ENCODE results near the gene CDC42BPA. TPM values are rescaled to one million over a fixed set of nuclear protein-coding genes. Genes with fewer than 3 reads are reported as not detected.

CDC42BPA gene
- polyA plus RNA-seq, 1 donor (not counting 4 experiments of a cell fraction or from before 2014, with no cell fraction given), result 9.2 TPM

DNA sequence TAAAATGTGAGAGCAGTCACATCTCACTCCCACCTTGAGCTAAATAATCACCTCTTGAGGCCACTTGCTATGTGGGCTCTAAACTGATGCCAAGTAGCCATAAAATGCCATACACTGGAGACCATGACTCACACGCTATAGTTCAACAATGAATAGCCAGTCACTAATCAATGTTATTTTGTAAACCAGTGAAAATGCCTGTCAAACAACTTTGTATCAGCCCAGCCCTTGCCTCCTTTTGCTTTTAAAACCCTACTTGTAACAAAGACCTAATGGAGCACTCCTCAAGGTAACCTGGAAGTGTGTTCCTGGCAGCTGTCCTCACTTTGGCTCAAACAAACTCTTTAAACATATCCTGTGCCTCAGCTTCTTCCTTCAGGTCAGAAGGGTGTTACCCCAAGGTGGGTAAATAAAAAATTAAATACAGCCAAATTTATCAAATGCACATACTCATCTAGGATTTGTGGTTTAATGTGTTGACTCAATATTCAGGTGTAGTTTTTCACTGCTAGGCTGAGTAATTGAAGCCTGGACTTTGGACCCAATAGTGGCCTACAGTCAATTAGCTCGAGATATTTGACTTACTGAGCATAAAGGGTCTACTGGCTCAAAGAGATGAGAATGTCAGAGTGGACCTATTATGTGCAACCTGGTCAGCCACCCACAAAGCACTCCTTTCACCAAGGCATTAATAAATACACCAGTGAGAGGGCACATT, 223.9 kb downstream of the CDC42BPA start:
- Histone ChIP-seq H3K27me3 (ENCODE audit: control insufficient read depth, extremely low read depth, insufficient read depth, low read length) (no peaks in the 10 kb centered on the region), H4K20me1 (ENCODE audit: control insufficient read depth, extremely low read depth, insufficient read depth, low read length) (no peaks in the 10 kb centered on the region), H3K4me3 (ENCODE audit: control insufficient read depth in 2 of 3, extremely low read depth in 1 of 3, insufficient read depth in 2 of 3, low read depth in 1 of 3, low read length in 3 of 3) (no peak overlapping the region), H2AFZ (ENCODE audit: control insufficient read depth, low read length) (no peak overlapping the region), H3K9me1 (ENCODE audit: control insufficient read depth, extremely low read depth, insufficient read depth, low read length) (no peaks in the 10 kb centered on the region), H3K9me3 (ENCODE audit: control insufficient read depth, low read depth, low read length) (no peaks in the 10 kb centered on the region), H3K79me2 (ENCODE audit: control insufficient read depth, insufficient read depth, low read length) (no peaks in the 10 kb centered on the region), H3K4me1 (ENCODE audit: control insufficient read depth, extremely low read depth, insufficient read depth, low read length) (no peaks in the 10 kb centered on the region), H3K27ac (ENCODE audit: control insufficient read depth, insufficient read depth, low read length) (no peak overlapping the region), H3K4me2 (ENCODE audit: control insufficient read depth, extremely low read depth, insufficient read depth, low read depth, low read length) (no peak overlapping the region), H3K36me3 (ENCODE audit: control insufficient read depth in 2 of 2, extremely low read depth in 1 of 2, insufficient read depth in 2 of 2, low read length in 2 of 2) (no peaks in the 10 kb centered on the region), H3K9ac (ENCODE audit: control insufficient read depth, extremely low read depth, insufficient read depth, low read length) (no peak overlapping the region)
- FAIRE-seq, result peak; percentile 41
- no peak for TF ChIP-seq EZH2 (IDR thresholded peaks at IDR 0.05; ENCODE audit: low read length)
- TF ChIP-seq, protein P1, sequence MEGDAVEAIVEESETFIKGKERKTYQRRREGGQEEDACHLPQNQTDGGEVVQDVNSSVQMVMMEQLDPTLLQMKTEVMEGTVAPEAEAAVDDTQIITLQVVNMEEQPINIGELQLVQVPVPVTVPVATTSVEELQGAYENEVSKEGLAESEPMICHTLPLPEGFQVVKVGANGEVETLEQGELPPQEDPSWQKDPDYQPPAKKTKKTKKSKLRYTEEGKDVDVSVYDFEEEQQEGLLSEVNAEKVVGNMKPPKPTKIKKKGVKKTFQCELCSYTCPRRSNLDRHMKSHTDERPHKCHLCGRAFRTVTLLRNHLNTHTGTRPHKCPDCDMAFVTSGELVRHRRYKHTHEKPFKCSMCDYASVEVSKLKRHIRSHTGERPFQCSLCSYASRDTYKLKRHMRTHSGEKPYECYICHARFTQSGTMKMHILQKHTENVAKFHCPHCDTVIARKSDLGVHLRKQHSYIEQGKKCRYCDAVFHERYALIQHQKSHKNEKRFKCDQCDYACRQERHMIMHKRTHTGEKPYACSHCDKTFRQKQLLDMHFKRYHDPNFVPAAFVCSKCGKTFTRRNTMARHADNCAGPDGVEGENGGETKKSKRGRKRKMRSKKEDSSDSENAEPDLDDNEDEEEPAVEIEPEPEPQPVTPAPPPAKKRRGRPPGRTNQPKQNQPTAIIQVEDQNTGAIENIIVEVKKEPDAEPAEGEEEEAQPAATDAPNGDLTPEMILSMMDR (optimal IDR thresholded peaks at IDR 0.05 in 1 of 3, IDR thresholded peaks at IDR 0.05 in 1 of 3, conservative IDR thresholded peaks at IDR 0.05 in 1 of 3; ENCODE audit: extremely low read depth in 1 of 3, insufficient read depth in 2 of 3, low read length in 3 of 3), result no peak
- DNase-seq (ENCODE audit: low read depth, low spot score), result no peak
- dilution Hi-C loops (cut with MboI; ENCODE audit: extremely low pct_ligation_motif_present, low sequenced_read_pairs), result no loop called here

GRCh38 chr1:227093309-227093708, 225.0 kb downstream of the CDC42BPA start:
- FAIRE-seq, result no peak
- dilution Hi-C loops (cut with MboI; ENCODE audit: extremely low pct_ligation_motif_present, low sequenced_read_pairs), result no loop called here
- H3K4me2 ChIP-seq (ENCODE audit: control insufficient read depth, extremely low read depth, insufficient read depth, low read depth, low read length), result no peak overlapping the region

More at GRCh38 chr1:227093309-227093708, 225.0 kb downstream of the CDC42BPA start:
- DNase-seq (ENCODE audit: low read depth, low spot score), result no peak
- Histone ChIP-seq H3K27ac (ENCODE audit: control insufficient read depth, insufficient read depth, low read length) (no peak overlapping the region), H3K4me3 (ENCODE audit: control insufficient read depth in 2 of 3, extremely low read depth in 1 of 3, insufficient read depth in 2 of 3, low read depth in 1 of 3, low read length in 3 of 3) (no peak overlapping the region), H2AFZ (ENCODE audit: control insufficient read depth, low read length) (no peak overlapping the region), H3K9ac (ENCODE audit: control insufficient read depth, extremely low read depth, insufficient read depth, low read length) (no peak overlapping the region), H4K20me1 (ENCODE audit: control insufficient read depth, extremely low read depth, insufficient read depth, low read length) (no peaks in the 10 kb centered on the region), H3K79me2 (ENCODE audit: control insufficient read depth, insufficient read depth, low read length) (no peaks in the 10 kb centered on the region), H3K4me1 (ENCODE audit: control insufficient read depth, extremely low read depth, insufficient read depth, low read length) (no peaks in the 10 kb centered on the region), H3K36me3 (ENCODE audit: control insufficient read depth in 2 of 2, extremely low read depth in 1 of 2, insufficient read depth in 2 of 2, low read length in 2 of 2) (no peaks in the 10 kb centered on the region), H3K9me3 (ENCODE audit: control insufficient read depth, low read depth, low read length) (no peaks in the 10 kb centered on the region), H3K27me3 (ENCODE audit: control insufficient read depth, extremely low read depth, insufficient read depth, low read length) (no peaks in the 10 kb centered on the region), H3K9me1 (ENCODE audit: control insufficient read depth, extremely low read depth, insufficient read depth, low read length) (no peaks in the 10 kb centered on the region)
- TF ChIP-seq EZH2 (IDR thresholded peaks at IDR 0.05; ENCODE audit: low read length), result no peak
- TF ChIP-seq, protein P1 (optimal IDR thresholded peaks at IDR 0.05 in 1 of 3, IDR thresholded peaks at IDR 0.05 in 1 of 3, conservative IDR thresholded peaks at IDR 0.05 in 1 of 3; ENCODE audit: extremely low read depth in 1 of 3, insufficient read depth in 2 of 3, low read length in 3 of 3), result no peak
